NB4 (cell line): ENCODE data around the gene COMMD4.

Experiments used
- CTCF ChIP-seq: IDR thresholded peaks from one replicate; pipeline ENCODE4 v1.5.1; 2012; ENCODE audit warnings: low read depth, low read length
- MAX ChIP-seq: IDR thresholded peaks from 2 replicates; pipeline ENCODE4 v1.6.1; 2011; ENCODE audit warnings: low read depth, low read length
- MYC ChIP-seq: IDR thresholded peaks from 2 replicates; pipeline ENCODE4 v1.6.1; 2011; ENCODE audit warnings: low read depth, low read length
- POLR2A ChIP-seq: IDR thresholded peaks from 2 replicates; pipeline ENCODE4 v1.6.1; 2011; ENCODE audit warnings: mild to moderate bottlenecking; ENCODE audit not compliant: insufficient read length; ENCODE audit errors: extremely low read depth

DNA sequence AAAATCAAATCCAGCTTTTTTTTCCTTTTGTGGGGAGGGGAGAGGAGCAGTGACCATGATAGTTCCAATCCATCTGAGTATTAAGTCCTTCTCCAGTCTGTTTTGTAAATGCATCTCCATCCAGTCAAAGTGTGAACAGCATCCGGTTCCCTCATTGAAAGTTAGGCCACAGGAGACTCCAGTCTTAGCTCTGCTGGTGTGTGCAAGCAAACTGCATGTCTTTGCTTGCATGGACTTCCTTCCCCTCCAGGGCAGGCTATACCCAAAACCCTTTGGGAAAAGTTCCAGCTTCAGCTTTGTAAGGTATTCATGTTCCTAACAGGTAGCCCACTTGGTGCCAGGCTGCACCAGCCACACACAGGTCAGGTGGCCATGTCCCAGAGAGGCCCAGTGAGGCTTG lies 35.6 kb downstream of the COMMD4 start:
- no peak for TF ChIP-seq CTCF
- TF ChIP-seq POLR2A = no peak
- no peak for TF ChIP-seq MYC
- no peak for TF ChIP-seq MAX
